Colonic mucosa (tissue), 4 donors: ENCODE results near the gene IL1RL2. TPM values are rescaled to one million over a fixed set of nuclear protein-coding genes. Genes with fewer than 3 reads are reported as not detected.

Experiments
- DNase-seq: peaks from one replicate; pipeline ENCODE4 v3.0.0-alpha.2; 2020
- H3K27ac ChIP-seq: fragments of 200-600 bp; one replicate; pipeline ENCODE4 v1.8.0; 2021
- H3K27me3 ChIP-seq: fragments of 200-600 bp; one replicate; pipeline ENCODE4 v1.8.0; 2021
- H3K36me3 ChIP-seq: fragments of 200-600 bp; one replicate; pipeline ENCODE4 v1.8.0; 2021
- H3K4me1 ChIP-seq: fragments of 200-600 bp; one replicate; pipeline ENCODE4 v1.8.0; 2021; ENCODE audit warnings: mild to moderate bottlenecking
- H3K4me3 ChIP-seq: fragments of 200-600 bp; one replicate; pipeline ENCODE4 v1.8.0; 2021
- H3K9ac ChIP-seq, 2 donors: one replicate each; pipeline ENCODE4 v1.7.0; 2013; ENCODE audit warnings: control low read depth in 2 of 2, low read depth in 2 of 2, low read length in 2 of 2
- H3K9me3 ChIP-seq: fragments of 200-600 bp; one replicate; pipeline ENCODE4 v1.8.0; 2021
- intact Hi-C: fragments of 100-400 bp; cut with DNase I; formaldehyde crosslinking; loops from one replicate; pipeline ENCODE4 v1.14.1; 2022
- total RNA-seq, 2 donors: library from RNA; stranded (reverse); fragmentation: NEBNext Ultra II Directional in 1 of 2; extraction: Animal tissue kit (Norgen Biotek cat#: 25700) in 1 of 2; gene quantifications; one replicate each; pipeline ENCODE4 v1.2.1, GENCODE V29; 2021
- TF ChIP-seq, protein P1 (sequence below): fragments of 200-600 bp; IDR thresholded peaks from one replicate; pipeline ENCODE4 v1.8.0; 2022; ENCODE audit warnings: antibody characterized with exemption, mild to moderate bottlenecking
- donor health status: healthy.
- donor health status: DM: no; HTN: no; CAD: no.
- donor health status: DM: no; HTN: no; CAD: no.

IL1RL2 gene
- total RNA-seq, 2 donors from 2014 or later: 1.9 to 2.8 TPM

DNA sequence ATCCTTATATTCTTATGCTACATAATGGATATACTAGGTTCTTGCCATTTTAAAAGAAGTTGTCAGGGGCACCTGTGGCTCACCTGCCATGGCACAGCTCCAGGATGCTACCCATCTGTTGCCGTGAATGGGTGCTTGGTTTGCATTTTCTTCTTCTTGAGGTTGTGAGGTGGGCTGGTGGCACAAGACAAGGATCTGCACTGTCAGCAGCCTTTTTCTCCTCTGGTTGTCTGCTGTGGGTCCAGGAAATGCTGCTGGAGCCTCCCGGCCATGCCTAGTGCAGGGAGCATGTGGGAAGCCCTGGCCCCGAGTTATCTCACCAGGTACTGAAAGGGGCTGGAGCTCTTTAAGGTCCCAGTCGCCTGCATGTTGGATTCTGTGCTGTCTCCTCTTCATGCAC, 41.7 kb upstream of the IL1RL2 start:
- Histone ChIP-seq H3K4me1 (no peaks in the 10 kb centered on the region), H3K36me3 (no peaks in the 10 kb centered on the region), H3K4me3 (no peak overlapping the region), H3K27me3 (no peaks in the 10 kb centered on the region), H3K9ac (no peak overlapping the region), H3K9me3 (no peaks in the 10 kb centered on the region), H3K27ac (no peak overlapping the region)
- intact Hi-C loops: no loop called here
- TF ChIP-seq, protein P1, sequence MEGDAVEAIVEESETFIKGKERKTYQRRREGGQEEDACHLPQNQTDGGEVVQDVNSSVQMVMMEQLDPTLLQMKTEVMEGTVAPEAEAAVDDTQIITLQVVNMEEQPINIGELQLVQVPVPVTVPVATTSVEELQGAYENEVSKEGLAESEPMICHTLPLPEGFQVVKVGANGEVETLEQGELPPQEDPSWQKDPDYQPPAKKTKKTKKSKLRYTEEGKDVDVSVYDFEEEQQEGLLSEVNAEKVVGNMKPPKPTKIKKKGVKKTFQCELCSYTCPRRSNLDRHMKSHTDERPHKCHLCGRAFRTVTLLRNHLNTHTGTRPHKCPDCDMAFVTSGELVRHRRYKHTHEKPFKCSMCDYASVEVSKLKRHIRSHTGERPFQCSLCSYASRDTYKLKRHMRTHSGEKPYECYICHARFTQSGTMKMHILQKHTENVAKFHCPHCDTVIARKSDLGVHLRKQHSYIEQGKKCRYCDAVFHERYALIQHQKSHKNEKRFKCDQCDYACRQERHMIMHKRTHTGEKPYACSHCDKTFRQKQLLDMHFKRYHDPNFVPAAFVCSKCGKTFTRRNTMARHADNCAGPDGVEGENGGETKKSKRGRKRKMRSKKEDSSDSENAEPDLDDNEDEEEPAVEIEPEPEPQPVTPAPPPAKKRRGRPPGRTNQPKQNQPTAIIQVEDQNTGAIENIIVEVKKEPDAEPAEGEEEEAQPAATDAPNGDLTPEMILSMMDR: no peak
- DNase-seq: no peak

DNA sequence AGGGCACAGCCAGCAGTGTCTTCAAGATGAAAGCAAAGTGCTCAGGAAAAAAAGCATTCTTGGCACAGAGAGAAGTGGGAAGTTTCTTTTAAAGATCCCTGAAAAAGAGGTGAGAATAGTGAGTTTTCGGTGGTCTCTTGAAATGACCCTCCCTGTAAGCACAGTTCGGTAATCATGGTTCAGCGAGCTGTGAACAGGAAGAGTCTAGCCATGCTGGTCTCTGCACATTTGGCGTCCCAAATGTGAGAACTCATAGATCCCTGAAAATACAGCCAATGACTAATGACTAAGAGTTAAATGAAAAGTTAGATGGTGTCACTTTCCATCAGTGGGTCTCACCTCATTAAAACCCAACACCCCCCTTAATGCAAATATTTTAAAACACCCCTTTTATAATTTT, 40.9 kb upstream of the IL1RL2 start:
- intact Hi-C loops: no loop called here
- no peak for DNase-seq
- TF ChIP-seq, protein P1: no peak
- H3K36me3 ChIP-seq: no peaks in the 10 kb centered on the region
- H3K27me3 ChIP-seq: no peaks in the 10 kb centered on the region
- no peak overlapping the region for H3K9ac ChIP-seq
- H3K27ac ChIP-seq: no peak overlapping the region
- H3K9me3 ChIP-seq: no peaks in the 10 kb centered on the region
- H3K4me1 ChIP-seq: no peaks in the 10 kb centered on the region
- H3K4me3 ChIP-seq: no peak overlapping the region

DNA sequence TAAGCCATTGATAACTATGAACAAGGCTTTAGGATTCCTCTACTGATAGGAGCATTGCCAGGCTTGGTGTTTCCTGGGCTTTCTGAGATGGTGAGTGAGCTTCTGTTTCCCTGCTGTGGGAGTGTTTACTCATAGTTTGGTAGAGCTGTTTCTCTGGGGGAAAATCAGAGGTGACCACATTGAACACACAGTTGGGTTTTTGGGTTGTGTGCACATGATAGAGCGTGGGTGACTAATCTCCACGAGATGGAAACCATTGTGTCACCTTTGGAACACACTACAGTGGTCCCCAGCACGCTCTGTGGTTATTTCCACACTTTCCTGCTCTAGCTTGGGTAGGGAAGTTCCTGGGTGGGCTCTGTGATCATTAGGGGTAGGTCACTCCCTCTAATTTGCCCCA, 38.9 kb upstream of the IL1RL2 start:
- intact Hi-C loops: no loop called here
- H3K36me3 ChIP-seq: no peaks in the 10 kb centered on the region
- H3K27ac ChIP-seq: no peak overlapping the region
- DNase-seq: no peak
- H3K4me3 ChIP-seq: no peak overlapping the region
- H3K4me1 ChIP-seq: no peaks in the 10 kb centered on the region
- no peaks in the 10 kb centered on the region for H3K9me3 ChIP-seq
- TF ChIP-seq, protein P1: no peak
- H3K27me3 ChIP-seq: no peaks in the 10 kb centered on the region
- no peak overlapping the region for H3K9ac ChIP-seq

DNA sequence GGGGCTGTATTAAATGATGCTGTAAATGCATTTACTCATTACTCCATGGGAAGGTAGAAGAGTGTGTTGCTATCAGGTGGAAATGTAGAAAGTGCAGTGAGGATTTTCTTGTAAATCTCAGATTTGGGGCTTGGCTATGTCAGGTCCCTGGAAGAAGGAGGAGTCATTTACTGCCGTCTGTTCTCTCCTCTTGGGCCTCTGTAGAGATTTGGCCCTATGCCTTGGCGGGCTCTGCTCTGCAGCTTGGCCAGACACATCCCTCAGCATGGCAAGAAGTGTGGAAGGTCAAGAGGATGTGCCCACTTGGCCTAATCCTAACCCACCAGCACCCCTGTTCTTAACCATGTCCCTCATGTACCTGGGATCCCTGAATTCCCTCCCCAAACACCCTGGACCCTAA, 37.6 kb upstream of the IL1RL2 start:
- TF ChIP-seq, protein P1: no peak
- Histone ChIP-seq H3K9ac (no peak overlapping the region), H3K9me3 (no peaks in the 10 kb centered on the region), H3K27me3 (no peaks in the 10 kb centered on the region), H3K4me1 (no peaks in the 10 kb centered on the region), H3K4me3 (no peak overlapping the region), H3K36me3 (no peaks in the 10 kb centered on the region), H3K27ac (no peak overlapping the region)
- no peak for DNase-seq
- intact Hi-C loops: no loop called here

DNA sequence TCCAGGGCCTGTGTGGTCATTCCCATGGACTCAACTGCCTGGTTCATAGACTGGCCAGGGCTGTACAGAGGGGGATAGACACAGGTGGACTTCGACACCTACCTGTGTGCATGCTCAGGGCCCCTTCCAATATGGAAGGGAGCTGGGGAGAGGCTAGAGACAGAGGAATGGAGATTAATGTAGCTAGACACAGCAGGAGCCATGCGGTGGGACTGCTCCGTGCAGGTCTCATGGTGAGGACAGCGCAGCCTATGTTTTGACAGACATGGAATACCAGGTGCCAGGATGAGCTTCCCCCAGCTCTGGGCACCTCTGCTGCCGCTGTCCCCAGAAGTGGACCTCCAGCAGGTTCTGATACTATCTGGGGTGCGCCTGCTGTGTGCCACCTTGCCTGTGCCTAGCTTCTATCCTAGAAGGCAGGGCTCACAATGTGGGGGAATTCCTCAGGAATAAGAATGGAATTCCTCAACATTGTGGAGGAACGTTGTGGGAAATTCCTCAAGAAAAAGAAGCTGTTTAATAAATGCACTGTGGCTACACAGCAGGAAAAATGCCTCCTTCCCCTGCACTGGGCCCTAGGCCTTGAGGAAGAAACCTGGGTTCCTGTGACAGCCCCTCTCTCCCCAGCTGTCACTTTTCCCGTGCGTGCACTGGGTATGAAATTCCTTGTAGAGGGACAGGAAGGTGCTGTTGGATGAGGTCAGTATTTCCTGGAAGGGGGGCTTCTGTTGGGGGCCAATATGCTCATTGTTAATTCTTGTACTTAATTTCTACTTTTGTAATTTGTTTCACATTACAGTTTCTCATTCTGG, 37.0 kb upstream of the IL1RL2 start:
- Histone ChIP-seq H3K4me1 (no peaks in the 10 kb centered on the region), H3K4me3 (no peak overlapping the region), H3K9me3 (no peaks in the 10 kb centered on the region), H3K9ac (no peak overlapping the region), H3K27ac (no peak overlapping the region), H3K27me3 (no peaks in the 10 kb centered on the region), H3K36me3 (no peaks in the 10 kb centered on the region)
- TF ChIP-seq, protein P1: no peak
- intact Hi-C loops: no loop called here
- DNase-seq: no peak
